ENCODE results near the gene TBXAS1.

The TBXAS1 gene

DNA sequence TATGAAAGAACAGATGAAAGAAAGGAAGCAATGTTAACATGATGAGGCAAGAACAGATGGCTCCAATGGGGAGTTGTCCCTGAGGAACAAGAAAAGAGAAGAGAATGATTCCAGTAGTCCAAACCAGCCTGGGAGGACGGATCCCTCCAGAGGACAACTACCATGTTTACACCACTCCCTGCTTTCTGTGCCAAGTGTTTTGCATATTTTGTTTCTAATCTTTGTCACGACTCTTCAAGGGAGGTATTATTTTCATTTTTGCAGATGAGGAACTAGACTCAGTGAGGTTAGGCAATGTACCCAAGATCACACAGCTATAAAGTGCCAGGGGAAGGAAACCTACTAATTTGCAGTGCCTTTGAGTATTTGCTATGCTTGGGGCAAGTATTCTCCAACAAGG is 117.5 kb downstream of the TBXAS1 start:
- DNase-seq (ENCODE audit: low read depth in 2 of 2): no peak

DNA sequence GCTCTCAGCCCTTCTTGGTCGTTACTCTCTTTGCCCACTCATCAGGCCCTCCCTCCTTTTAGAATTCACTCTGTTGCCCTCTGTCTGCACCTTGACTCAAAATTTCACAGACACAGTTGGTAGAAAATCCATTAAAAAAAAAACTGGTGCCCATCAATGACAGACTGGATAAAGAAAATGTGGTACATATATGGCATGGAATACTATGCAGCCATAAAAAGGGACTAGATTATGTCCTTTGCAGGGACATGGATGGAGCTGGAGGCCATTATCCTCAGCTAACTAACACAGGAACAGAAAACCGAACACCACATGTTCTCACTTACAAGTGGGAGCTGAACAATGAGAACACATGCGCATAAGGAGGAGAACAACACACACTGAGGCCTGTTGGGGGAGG is 118.0 kb downstream of the TBXAS1 start:
- DNase-seq (ENCODE audit: low read depth in 2 of 2): no peak

- DNase-seq (ENCODE audit: low read depth in 2 of 2): no peak
Observed at GRCh38 chr7:139948167-139948566, 119.1 kb downstream of the TBXAS1 start.

DNA sequence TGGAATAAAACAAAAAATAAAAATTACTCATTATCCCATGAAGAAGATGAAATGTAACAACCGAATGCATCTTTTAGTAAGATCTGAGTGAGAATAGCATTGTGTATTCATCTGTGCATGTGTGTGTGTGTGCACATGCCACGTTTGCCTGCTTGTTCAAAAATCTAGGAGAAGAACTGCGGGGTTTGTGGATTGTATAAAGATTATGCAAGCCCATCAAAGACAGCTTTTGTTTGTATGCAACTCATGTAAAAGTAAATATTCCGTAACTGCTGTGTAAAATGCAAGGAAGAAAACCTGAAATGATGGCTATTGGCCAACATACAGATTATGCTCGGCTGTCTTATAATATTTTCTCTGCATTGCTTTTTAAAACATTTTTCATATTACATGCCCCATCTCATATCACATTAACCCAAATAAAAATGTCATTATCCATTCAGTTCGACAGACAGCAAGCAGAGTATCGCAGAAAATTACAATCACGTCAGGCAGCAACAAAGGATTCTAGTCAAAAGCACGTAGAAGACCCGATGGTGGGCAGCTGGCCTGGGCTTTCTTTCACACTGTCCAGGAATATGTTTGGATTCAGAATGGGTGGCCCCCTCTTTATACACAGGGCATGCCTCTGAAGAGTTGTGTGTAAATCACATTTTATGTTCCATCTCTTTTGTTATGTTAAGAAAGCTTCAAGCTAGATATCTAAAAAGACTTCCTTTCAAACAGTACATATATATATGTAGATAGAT is 119.7 kb downstream of the TBXAS1 start:
- DNase-seq (ENCODE audit: low read depth in 2 of 2): no peak

- DNase-seq (ENCODE audit: low read depth in 2 of 2): no peak
Observed at GRCh38 chr7:139949629-139950028, 120.6 kb downstream of the TBXAS1 start.

GRCh38 chr7:139950881-139951525 is 121.9 kb downstream of the TBXAS1 start:
- no peak for DNase-seq (ENCODE audit: low read depth in 2 of 2)

DNA sequence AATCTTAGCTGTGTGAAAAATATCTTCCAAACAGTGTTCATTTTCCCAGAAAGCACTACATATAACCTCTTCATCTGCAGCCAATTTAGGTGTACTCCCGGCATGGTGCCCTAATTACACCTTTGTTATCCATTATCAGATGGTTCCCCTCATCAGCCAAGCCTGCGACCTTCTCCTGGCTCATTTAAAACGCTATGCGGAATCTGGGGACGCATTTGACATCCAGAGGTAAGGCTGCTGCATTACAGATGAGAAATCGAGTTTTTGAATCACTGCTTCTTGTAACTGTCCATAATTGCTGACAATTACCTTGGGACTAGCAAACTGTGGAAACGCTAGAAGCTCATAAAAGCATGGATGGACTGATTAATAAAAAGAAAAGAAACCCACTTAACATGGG is 124.2 kb downstream of the TBXAS1 start:
- no peak for DNase-seq (ENCODE audit: low read depth in 2 of 2)

DNA sequence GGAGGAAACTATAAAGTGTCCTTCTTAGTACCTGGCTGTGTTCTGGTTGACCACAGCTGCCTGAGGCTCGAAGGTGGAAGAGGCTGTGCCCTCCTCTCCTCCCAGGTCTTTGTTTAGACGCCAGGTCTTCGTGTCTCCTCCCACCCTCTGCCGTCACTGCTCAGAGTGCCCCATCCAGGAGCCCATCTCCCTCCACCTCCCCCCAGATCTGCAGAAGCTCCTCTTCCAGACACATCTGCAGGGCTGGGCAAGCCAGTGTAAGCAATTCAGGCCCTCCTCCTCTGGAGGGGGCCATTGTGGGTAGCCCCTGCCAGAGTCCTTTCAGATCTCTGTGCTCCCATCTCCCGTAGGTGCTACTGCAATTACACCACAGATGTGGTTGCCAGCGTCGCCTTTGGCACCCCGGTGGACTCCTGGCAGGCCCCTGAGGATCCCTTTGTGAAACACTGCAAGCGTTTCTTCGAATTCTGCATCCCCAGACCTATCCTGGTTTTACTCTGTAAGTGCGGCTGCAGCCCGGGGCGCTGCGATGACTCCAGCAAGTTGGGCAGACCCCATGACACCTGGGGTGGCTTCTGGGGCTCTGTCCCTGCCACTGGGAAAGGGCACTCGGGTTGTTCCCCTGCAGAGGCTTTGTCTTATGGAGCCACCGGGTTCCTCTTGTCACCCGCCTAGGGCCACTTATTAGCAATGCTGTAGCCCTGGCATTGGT is 126.2 kb downstream of the TBXAS1 start:
- no peak for DNase-seq (ENCODE audit: low read depth in 2 of 2)

- DNase-seq (ENCODE audit: low read depth in 2 of 2): peak in 1 of 2 experiments; percentile 7
Observed at GRCh38 chr7:139958599-139959284, 129.7 kb downstream of the TBXAS1 start.

DNA sequence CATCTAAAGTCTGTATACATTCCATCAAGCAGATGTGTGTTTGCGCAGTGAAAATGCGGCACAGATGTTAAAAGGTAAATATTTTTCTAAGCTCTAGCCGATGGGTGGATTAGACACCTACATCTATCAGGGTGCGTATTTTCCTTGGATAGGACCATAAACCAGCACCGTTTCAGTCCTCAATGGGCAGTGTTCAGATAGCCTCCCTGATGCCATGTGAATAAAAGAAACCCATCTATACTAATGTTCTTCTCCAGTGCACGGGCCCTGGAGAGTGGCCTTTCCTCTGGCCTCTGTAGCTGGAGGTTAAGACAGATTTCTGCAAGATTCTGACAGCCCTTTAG is 130.2 kb downstream of the TBXAS1 start:
- no peak for DNase-seq (ENCODE audit: low read depth in 2 of 2)

- DNase-seq (ENCODE audit: low read depth in 2 of 2): no peak
Observed at GRCh38 chr7:139959718-139960117, 130.7 kb downstream of the TBXAS1 start.

DNA sequence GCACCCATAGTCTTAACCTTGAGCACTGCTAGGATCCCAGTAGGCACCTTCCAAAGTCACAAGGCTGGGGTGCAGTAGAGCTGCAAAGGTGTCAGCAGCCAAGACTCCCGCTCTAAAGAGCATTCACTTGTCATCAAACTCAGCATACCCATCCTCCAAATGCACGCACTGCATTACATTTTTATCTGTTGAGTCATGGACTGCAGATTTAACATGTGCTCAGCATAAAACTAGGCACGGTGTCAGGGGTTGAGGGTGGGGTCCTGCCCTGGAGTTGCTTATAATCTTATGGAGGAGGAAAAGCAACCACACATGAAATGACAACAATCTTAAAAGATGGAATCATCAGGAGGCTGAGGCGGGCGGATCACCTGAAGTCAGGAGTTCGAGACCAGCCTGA is 131.1 kb downstream of the TBXAS1 start:
- DNase-seq (ENCODE audit: low read depth in 2 of 2): no peak

DNA sequence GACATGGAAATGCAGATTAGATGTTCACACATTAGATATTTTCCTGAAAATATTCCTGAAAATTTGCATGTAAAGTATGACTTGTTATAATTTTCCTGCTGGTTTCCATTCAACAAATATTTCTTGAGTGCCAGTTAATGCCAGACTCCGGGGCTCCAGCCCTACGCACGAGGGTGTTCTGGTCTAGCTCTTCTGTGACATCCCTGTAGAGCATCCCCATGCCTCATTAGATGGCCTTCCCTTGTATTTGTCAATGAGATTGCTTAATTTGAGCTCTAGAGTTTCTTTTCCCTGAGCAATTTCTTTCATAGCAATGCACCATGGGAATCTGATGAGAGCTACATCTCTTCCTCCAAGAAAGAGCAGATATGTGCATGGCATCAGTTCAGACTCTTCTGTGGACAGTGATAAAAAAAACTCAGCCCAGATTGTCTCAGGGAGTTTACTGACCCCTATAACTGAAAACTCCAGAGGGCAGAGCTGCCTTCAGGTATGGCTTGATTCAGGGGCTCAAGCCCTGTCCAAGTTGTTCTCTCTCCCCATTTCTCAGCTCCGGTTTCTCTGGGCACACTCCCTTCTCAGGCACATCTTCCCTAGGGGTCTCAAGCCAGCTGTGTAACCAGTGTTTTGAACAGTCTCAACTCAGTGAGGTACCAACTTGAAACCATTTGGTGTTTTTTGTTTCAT is 137.0 kb downstream of the TBXAS1 start:
- no peak for DNase-seq (ENCODE audit: low read depth in 2 of 2)

DNA sequence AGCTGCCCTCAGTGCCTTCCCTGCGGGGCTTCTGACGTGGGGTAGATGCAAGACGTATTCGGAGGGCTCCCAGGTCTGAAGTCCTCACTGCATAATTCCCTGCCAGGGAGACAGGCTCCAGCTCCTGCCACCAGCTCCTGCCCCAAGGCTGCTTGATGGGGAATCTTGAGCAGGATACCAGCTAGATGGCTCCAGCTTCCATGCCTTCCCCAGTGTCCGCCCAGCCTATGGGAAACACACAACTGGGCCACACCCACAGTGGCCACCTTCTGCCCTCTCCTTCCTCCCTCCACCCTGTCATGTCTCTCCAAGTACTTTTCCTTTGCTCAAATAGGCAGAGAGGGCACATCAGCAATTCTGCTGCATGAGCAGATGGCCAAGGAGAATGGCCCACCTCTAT is 137.9 kb downstream of the TBXAS1 start:
- no peak for DNase-seq (ENCODE audit: low read depth in 2 of 2)

DNA sequence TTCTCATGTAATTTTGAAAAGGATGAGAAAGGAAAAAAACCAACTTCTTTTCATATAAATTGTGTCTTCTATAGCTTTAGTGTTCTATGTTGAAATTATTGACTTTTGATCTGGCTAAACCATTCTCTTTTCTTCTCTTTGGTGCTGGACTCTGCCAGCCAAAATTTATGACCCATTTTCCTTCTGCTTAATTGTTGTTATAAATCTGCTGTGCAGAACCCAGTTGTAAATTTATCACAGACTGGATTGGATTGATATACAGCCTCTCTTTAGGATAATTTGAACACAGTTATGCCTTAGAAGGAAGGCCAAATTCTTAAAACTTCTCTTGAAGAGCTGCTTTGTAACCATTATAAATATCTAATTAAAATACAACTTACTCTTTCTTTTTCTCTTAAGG is 139.9 kb downstream of the TBXAS1 start:
- DNase-seq (ENCODE audit: low read depth in 2 of 2): no peak

- DNase-seq (ENCODE audit: low read depth in 2 of 2): no peak
Observed at GRCh38 chr7:139972029-139972428, 143.0 kb downstream of the TBXAS1 start.

DNA sequence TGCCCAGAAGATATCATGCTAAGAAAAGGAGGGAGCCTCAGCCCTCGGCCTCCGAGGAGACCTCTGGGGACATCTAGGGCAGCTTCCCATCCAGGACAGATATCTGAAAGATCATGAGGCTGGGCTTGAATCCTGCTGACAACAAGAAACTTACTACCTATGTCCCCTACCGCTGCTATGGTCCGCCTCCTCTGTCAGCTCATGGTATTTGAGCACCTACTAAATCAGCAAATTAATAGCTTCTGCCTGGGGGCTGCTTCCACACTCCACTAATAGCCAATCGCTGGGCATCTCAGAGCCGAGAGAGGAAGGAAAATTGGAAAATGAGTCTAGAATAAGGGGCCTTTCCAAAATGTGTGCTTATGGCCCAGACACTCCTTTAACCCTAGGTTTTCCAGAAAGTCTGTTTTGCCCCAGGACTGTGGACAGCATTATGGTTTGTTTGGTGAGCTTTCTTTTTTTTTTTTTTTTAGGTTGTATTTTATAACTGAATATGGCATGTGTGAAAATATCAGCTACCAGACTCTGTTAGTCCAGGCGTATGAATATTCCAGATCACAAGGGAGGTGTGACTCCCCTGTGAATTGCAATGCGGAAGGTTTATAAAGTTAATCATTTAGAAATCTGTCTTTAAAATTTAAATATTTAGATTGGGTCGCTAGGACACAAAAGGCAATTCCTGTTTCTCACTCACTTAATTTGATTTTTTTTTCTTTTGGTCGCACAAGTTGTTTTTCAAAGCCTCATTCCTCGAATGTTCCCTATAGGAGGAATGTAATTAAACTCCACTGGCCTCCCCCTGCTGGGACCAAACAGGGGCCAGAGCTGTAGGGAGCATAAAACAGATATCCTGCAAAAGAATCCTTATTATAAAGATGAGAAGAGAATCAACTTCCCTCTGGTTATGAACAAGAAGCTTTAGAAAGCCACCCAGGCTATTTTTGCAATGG is 144.3 kb downstream of the TBXAS1 start:
- DNase-seq (ENCODE audit: low read depth in 2 of 2): no peak

GRCh38 chr7:139974179-139974811 is 145.2 kb downstream of the TBXAS1 start:
- no peak for DNase-seq (ENCODE audit: low read depth in 2 of 2)

GRCh38 chr7:139976055-139976837 is 147.2 kb downstream of the TBXAS1 start:
- no peak for DNase-seq (ENCODE audit: low read depth in 2 of 2)
